ENCODE data around the gene RAC2. TPM values are rescaled to one million over a fixed set of nuclear protein-coding genes. Genes with fewer than 3 reads are reported as not detected.

RAC2 gene
- total RNA-seq, 1 experiment from 2014 or later, result 90.5 TPM

- Histone ChIP-seq H3K4me3 (no peak overlapping the region), H3K36me3 (ENCODE audit: low read depth) (no peaks in the 10 kb centered on the region), H3K4me2 (peak overlapping the region; percentile 44; the same call in 1 of the 2 replicates), H3K4me1 (replicated peaks; ENCODE audit: insufficient read depth) (peaks cover 24% of the 10 kb centered on the region), H3F3A (ENCODE audit: insufficient read depth, low read depth) (peaks cover 12% of the 10 kb centered on the region; the same call in 1 of the 2 replicates), H3K27ac (no peak overlapping the region), H3K9me3 (ENCODE audit: insufficient read depth, low read depth) (peaks cover 13% of the 10 kb centered on the region), H3K27me3 (ENCODE audit: insufficient read depth, low read depth) (no peaks in the 10 kb centered on the region), H3K9me2 (ENCODE audit: insufficient read depth) (no peaks in the 10 kb centered on the region), H3K79me2 (ENCODE audit: low read depth) (no peaks in the 10 kb centered on the region), H2AFZ (no peak overlapping the region), H4K20me1 (ENCODE audit: insufficient read depth) (no peaks in the 10 kb centered on the region)
- TF ChIP-seq EZH2 (IDR thresholded peaks at IDR 0.05; ENCODE audit: low read depth) (no peak), CTCF (conservative IDR thresholded peaks at IDR 0.05) (no peak)
- no peak for DNase-seq
- ChIA-PET POLR2A (ENCODE audit: unreplicated experiment) (no interaction called here), CTCF (interaction anchor here (0.6 to 1.6 kb wide), 10 partner anchors 12 to 645 kb away, joined by 3 to 8 read pairs (median 4); partner anchors contain the start of gene IFT27)
- no TSS peak for BruUV-seq (replicated peaks)
- intact Hi-C loops (cut with micrococcal nuclease; ENCODE audit: unreplicated experiment), result loop anchor here (2.0 kb wide), 2 partner anchors 93 to 477 kb away; no protein-coding TSS in a partner anchor
Measured at GRCh38 chr22:37260155-37260795, 16.2 kb upstream of the RAC2 start.

- peak overlapping the region; percentile 44 for H3K4me2 ChIP-seq
- intact Hi-C loops (cut with micrococcal nuclease; ENCODE audit: unreplicated experiment), result loop anchor here (2.0 to 10.0 kb wide), 5 partner anchors 93 to 712 kb away; no protein-coding TSS in a partner anchor
- no peaks in the 10 kb centered on the region for H3K27me3 ChIP-seq (ENCODE audit: insufficient read depth, low read depth)
- H3K4me1 ChIP-seq (replicated peaks; ENCODE audit: insufficient read depth), result peaks cover 31% of the 10 kb centered on the region
- DNase-seq, result peak in 1 of 2 experiments; percentile 47
- no peaks in the 10 kb centered on the region for H3K79me2 ChIP-seq (ENCODE audit: low read depth)
- no peaks in the 10 kb centered on the region for H3K9me2 ChIP-seq (ENCODE audit: insufficient read depth)
- POLR2A ChIA-PET (ENCODE audit: unreplicated experiment), result interaction anchor here (0.7 kb wide), 1 partner anchor 492 kb away, joined by 4 read pairs; no protein-coding TSS in a partner anchor
- H3K9me3 ChIP-seq (ENCODE audit: insufficient read depth, low read depth), result peaks cover 10% of the 10 kb centered on the region
- H4K20me1 ChIP-seq (ENCODE audit: insufficient read depth), result no peaks in the 10 kb centered on the region
- H3F3A ChIP-seq (ENCODE audit: insufficient read depth, low read depth), result peaks cover 19% of the 10 kb centered on the region
- no TSS peak for BruUV-seq (replicated peaks)
- H3K27ac ChIP-seq, result no peak overlapping the region
- TF ChIP-seq EZH2 (IDR thresholded peaks at IDR 0.05; ENCODE audit: low read depth), result no peak
- TF ChIP-seq CTCF (conservative IDR thresholded peaks at IDR 0.05), result peak; percentile 66
- no peak overlapping the region for H3K4me3 ChIP-seq
- H2AFZ ChIP-seq, result no peak overlapping the region
- H3K36me3 ChIP-seq (ENCODE audit: low read depth), result no peaks in the 10 kb centered on the region
- CTCF ChIA-PET, result interaction anchor here (0.6 to 1.6 kb wide), 10 partner anchors 12 to 484 kb away, joined by 3 to 8 read pairs (median 4); partner anchors contain the start of gene IFT27
Measured at GRCh38 chr22:37259540-37260029, 15.5 kb upstream of the RAC2 start.

- BruUV-seq (replicated peaks), result no TSS peak
- POLR2A ChIA-PET (ENCODE audit: unreplicated experiment), result interaction anchor here (0.7 kb wide), 1 partner anchor 493 kb away, joined by 4 read pairs; no protein-coding TSS in a partner anchor
Measured at GRCh38 chr22:37258753-37259401, 14.8 kb upstream of the RAC2 start.

More at GRCh38 chr22:37258753-37259401, 14.8 kb upstream of the RAC2 start:
- H4K20me1 ChIP-seq (ENCODE audit: insufficient read depth), result no peaks in the 10 kb centered on the region
- H3K27ac ChIP-seq, result no peak overlapping the region
- peak overlapping the region; percentile 44 for H3K4me2 ChIP-seq
- CTCF ChIA-PET, result interaction anchor here (0.6 to 1.6 kb wide), 9 partner anchors 11 to 483 kb away, joined by 3 to 8 read pairs (median 4); partner anchors contain the start of gene IFT27
- H3K27me3 ChIP-seq (ENCODE audit: insufficient read depth, low read depth), result no peaks in the 10 kb centered on the region
- H3K79me2 ChIP-seq (ENCODE audit: low read depth), result no peaks in the 10 kb centered on the region
- peaks cover 21% of the 10 kb centered on the region for H3F3A ChIP-seq (ENCODE audit: insufficient read depth, low read depth)
- H3K4me1 ChIP-seq (replicated peaks; ENCODE audit: insufficient read depth), result peaks cover 38% of the 10 kb centered on the region
- no peak for DNase-seq
- H2AFZ ChIP-seq, result no peak overlapping the region
- H3K9me3 ChIP-seq (ENCODE audit: insufficient read depth, low read depth), result peaks cover 3% of the 10 kb centered on the region; the same call in 1 of the 2 replicates
- no peak overlapping the region for H3K4me3 ChIP-seq
- H3K9me2 ChIP-seq (ENCODE audit: insufficient read depth), result no peaks in the 10 kb centered on the region
- no peaks in the 10 kb centered on the region for H3K36me3 ChIP-seq (ENCODE audit: low read depth)
- no peak for TF ChIP-seq CTCF (conservative IDR thresholded peaks at IDR 0.05)
- TF ChIP-seq EZH2 (IDR thresholded peaks at IDR 0.05; ENCODE audit: low read depth), result no peak
- intact Hi-C loops (cut with micrococcal nuclease; ENCODE audit: unreplicated experiment), result loop anchor here (5.0 to 10.0 kb wide), 3 partner anchors 182 to 712 kb away; no protein-coding TSS in a partner anchor
